GM12892 (cell line): Measurements from ENCODE around the gene CNGB1.

Source experiments
- POLR2AphosphoS5 ChIP-seq: IDR thresholded peaks from 2 replicates; pipeline ENCODE4 v1.6.1; 2011; ENCODE audit warnings: low read depth, low read length, control low read depth
- TAF1 ChIP-seq: IDR thresholded peaks from 2 replicates; pipeline ENCODE4 v1.6.1; 2011; ENCODE audit warnings: low read depth, mild to moderate bottlenecking, control low read depth, low read length, borderline replicate concordance

DNA sequence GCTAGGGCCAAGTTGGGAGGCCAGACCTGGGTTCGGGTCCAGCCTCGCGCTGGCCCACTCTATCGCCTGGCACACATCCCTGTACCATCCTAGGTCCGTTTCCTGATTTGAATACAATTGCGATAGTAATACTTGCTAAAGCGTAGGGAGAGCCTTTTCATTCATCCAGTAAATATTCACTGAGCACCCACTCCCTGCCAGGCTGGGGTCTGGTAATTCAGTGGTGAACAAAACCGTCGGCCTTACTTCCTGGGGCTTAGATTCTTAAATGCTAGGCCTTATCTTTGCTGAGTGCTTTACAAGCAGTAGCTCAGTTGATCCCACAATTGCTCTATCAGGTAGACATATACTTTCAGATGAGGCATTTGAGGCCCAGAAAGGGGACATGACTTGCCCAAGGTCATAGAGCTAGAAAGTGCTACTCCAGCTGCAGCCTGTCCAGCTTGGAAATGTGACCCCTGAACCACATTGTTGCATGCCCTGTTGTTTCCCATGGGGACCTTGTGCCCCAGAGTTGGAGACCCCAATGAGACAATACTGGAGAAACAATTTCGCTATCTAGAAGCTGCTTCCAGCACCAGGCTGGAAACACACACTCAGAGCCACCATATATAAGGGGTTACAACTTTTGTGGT is 31.0 kb upstream of the CNGB1 start:
- no peak for TF ChIP-seq TAF1
- TF ChIP-seq POLR2AphosphoS5, result no peak; the same call in 1 of the 2 replicates
